ENCODE measurements around the gene AUTS2. TPM values are rescaled to one million over a fixed set of nuclear protein-coding genes. Genes with fewer than 3 reads are reported as not detected.

AUTS2 gene
- total RNA-seq, 1 experiment from 2014 or later: 256 TPM

DNA sequence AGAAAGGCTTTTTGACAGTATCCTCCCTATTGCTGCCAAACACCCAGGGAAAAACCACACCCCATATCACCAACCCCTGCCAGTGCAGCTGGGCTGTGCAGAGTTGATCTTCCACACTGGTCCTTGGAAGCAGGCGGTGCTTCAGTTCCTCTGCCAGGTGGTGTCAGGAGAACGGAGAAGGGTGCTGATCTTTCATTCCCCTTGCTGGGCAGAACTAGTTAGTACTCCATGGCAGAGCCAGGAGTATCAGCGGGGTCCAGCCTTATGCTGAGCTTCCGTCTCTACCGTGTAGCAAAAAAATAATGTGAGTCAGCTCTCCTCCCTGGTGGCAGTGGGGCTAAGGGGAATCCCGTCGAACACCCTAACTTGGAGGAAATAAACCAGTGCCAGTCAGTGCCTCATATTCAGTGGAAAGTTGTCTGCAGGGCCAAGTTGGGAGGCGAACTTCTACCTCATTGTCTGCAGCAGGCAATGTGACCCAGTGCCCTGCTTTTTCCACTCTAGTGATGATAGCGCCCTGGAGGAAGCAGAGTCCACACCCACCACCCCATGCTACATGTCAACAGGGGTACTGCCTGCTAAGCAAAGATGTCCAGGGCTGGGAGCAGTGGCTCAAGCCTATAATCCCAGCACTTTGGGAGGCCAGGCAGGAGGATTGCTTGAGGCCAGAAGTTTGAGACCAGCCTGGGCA lies 175.4 kb downstream of the AUTS2 start:
- no peak overlapping the region for H2BK5ac ChIP-seq (ENCODE audit: insufficient read length, low read length)
- DNase-seq: no peak
- H3K27ac ChIP-seq (ENCODE audit: insufficient read length, low read depth, low read length): no peak overlapping the region
- H4K5ac ChIP-seq (ENCODE audit: insufficient read length, low read depth, low read length): no peak overlapping the region
- no peak overlapping the region for H3K14ac ChIP-seq (ENCODE audit: insufficient read depth, low read length)
- WGBS (ENCODE audit: extremely low coverage, insufficient read length, low lambda C conversion rate): no CpG with 5 or more reads among the region's 9 CpGs
- H3K9ac ChIP-seq (ENCODE audit: extremely low read depth, insufficient read length, low read length): no peak overlapping the region
- no peaks in the 10 kb centered on the region for H3K27me3 Mint-ChIP-seq (ENCODE audit: low read depth)
- no peaks in the 10 kb centered on the region for H3K36me3 Mint-ChIP-seq (ENCODE audit: insufficient read depth in 1 of 3, low read depth in 3 of 3)
- no peak overlapping the region for H2AFZ ChIP-seq (ENCODE audit: low read length)
- H3K4me1 Mint-ChIP-seq: peaks cover 18 to 21% of the 10 kb centered on the region in 2 experiments
- H3K27ac Mint-ChIP-seq: peak overlapping the region in 1 of 3 experiments; percentile 27; a peak in 1 of 7 replicates
- H3K18ac ChIP-seq (ENCODE audit: insufficient read length, low read depth, low read length): no peak overlapping the region
- H3K79me1 ChIP-seq (ENCODE audit: insufficient read depth, low read depth, low read length, poor library complexity, severe bottlenecking): no peaks in the 10 kb centered on the region
- no peak overlapping the region for H4K91ac ChIP-seq (ENCODE audit: insufficient read length, low read depth, low read length)
- TF ChIP-seq, protein P1, sequence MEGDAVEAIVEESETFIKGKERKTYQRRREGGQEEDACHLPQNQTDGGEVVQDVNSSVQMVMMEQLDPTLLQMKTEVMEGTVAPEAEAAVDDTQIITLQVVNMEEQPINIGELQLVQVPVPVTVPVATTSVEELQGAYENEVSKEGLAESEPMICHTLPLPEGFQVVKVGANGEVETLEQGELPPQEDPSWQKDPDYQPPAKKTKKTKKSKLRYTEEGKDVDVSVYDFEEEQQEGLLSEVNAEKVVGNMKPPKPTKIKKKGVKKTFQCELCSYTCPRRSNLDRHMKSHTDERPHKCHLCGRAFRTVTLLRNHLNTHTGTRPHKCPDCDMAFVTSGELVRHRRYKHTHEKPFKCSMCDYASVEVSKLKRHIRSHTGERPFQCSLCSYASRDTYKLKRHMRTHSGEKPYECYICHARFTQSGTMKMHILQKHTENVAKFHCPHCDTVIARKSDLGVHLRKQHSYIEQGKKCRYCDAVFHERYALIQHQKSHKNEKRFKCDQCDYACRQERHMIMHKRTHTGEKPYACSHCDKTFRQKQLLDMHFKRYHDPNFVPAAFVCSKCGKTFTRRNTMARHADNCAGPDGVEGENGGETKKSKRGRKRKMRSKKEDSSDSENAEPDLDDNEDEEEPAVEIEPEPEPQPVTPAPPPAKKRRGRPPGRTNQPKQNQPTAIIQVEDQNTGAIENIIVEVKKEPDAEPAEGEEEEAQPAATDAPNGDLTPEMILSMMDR (conservative IDR thresholded peaks at IDR 0.05): no peak
- H2BK120ac ChIP-seq (ENCODE audit: low read depth, low read length, poor library complexity, severe bottlenecking): no peak overlapping the region
- no peak overlapping the region for H3K4me3 Mint-ChIP-seq
- peaks cover 2% of the 10 kb centered on the region; the same call in 1 of the 2 replicates for H3K4me1 ChIP-seq (ENCODE audit: insufficient read depth, low read length)
- H2BK15ac ChIP-seq (ENCODE audit: low read depth, low read length): no peak overlapping the region
- H4K8ac ChIP-seq (replicated peaks; ENCODE audit: insufficient read length, low read depth, low read length): no peak overlapping the region
- H3K9me3 ChIP-seq (ENCODE audit: control insufficient read depth, low read depth, low read length): no peaks in the 10 kb centered on the region
- no peak overlapping the region for H3T11ph ChIP-seq (ENCODE audit: low read length)
- H4K20me1 ChIP-seq (ENCODE audit: control insufficient read depth, insufficient read depth, insufficient read length): no peaks in the 10 kb centered on the region
- no peak overlapping the region for H2BK20ac ChIP-seq (ENCODE audit: low read depth, low read length, poor library complexity, severe bottlenecking)
- H3K79me2 ChIP-seq (ENCODE audit: insufficient read depth, low read length): no peaks in the 10 kb centered on the region
- no peak overlapping the region for H3K4me2 ChIP-seq (ENCODE audit: insufficient read depth, insufficient read length, low read length)
- no peak overlapping the region for H2BK12ac ChIP-seq (ENCODE audit: insufficient read length, low read depth, low read length)
- no peaks in the 10 kb centered on the region for H3K23me2 ChIP-seq (ENCODE audit: insufficient read length, low read depth, low read length, poor library complexity, severe bottlenecking)
- H3K27me3 ChIP-seq (ENCODE audit: insufficient read depth, low read length): no peaks in the 10 kb centered on the region
- no peak overlapping the region for H2AK5ac ChIP-seq (ENCODE audit: insufficient read length, low read length)
- no peak overlapping the region for H3K56ac ChIP-seq (ENCODE audit: insufficient read length, low read depth, low read length)
- no peak overlapping the region for H3K23ac ChIP-seq (ENCODE audit: insufficient read length, low read depth, low read length)
- no peak overlapping the region for H3K4ac ChIP-seq (ENCODE audit: low read depth, low read length)
- H3K9me3 Mint-ChIP-seq: no peaks in the 10 kb centered on the region

Measured in H9 (cell line).